HPDE6-E6E7 (cell line): ENCODE results near the gene SCAMP1.

ENCODE experiments used
- DNase-seq: peaks from one replicate; pipeline ENCODE4 v3.0.0; 2011; ENCODE audit warnings: missing footprints; ENCODE audit errors: extremely low spot score

SCAMP1 gene

GRCh38 chr5:78512435-78512834 lies 152.0 kb downstream of the SCAMP1 start:
- DNase-seq: no peak

- no peak for DNase-seq
Observed at GRCh38 chr5:78513441-78513840, 153.0 kb downstream of the SCAMP1 start.

- DNase-seq: no peak
Observed at GRCh38 chr5:78514427-78515330, 154.3 kb downstream of the SCAMP1 start.

GRCh38 chr5:78515670-78516069 lies 155.3 kb downstream of the SCAMP1 start:
- no peak for DNase-seq

- peak; percentile 83 for DNase-seq
Observed at GRCh38 chr5:78518365-78519197, 158.2 kb downstream of the SCAMP1 start.

GRCh38 chr5:78519198-78519941 lies 159.0 kb downstream of the SCAMP1 start:
- DNase-seq: no peak

GRCh38 chr5:78521455-78521854 lies 161.0 kb downstream of the SCAMP1 start:
- no peak for DNase-seq

- DNase-seq: no peak
Observed at GRCh38 chr5:78522476-78523260, 162.3 kb downstream of the SCAMP1 start.

- DNase-seq: no peak
Observed at GRCh38 chr5:78523314-78524193, 163.1 kb downstream of the SCAMP1 start.

GRCh38 chr5:78526049-78526525 lies 165.7 kb downstream of the SCAMP1 start:
- peak; percentile 41 for DNase-seq

- peak; percentile 53 for DNase-seq
Observed at GRCh38 chr5:78527054-78527859, 166.8 kb downstream of the SCAMP1 start.

- no peak for DNase-seq
Observed at GRCh38 chr5:78527925-78528324, 167.5 kb downstream of the SCAMP1 start.
